ENCODE measurements around the gene TGM3. TPM values are rescaled to one million over a fixed set of nuclear protein-coding genes. Genes with fewer than 3 reads are reported as not detected.

TGM3 gene
- total RNA-seq, 2 experiments from 2014 or later, result not detected

DNA sequence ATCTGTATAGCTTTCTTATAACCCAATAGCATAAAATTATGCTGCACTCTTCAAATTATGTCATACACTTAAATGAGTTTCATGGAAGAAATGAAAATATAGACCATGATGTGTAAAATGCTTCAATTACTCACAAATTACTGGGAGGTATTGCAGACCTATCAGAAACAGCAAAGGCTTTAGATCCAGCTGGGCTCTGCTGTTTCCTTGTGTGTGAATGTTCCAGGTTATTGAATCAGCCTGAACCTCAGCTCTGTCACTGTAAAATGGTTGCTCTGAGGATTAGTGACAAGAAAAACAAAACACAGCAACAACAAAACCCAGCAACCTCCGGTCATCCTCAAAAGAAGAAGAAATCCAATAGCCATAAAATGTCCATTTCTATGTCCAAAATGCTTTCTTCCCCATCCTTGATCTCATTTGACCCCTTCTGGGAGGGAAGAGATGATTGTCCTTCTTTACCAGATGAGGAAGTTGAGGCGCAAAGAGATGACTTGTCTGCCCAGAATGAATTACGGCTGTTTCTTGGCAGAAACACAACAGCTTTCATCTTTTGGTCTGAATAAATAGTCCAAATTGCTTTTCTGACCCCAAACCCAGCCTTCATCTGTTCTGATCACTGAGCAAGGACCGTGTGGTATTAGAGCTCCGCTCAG is 42.7 kb downstream of the TGM3 start:
- Mint-ChIP-seq H3K4me3 (no peak overlapping the region), H3K4me1 (no peaks in the 10 kb centered on the region), H3K9me3 (no peaks in the 10 kb centered on the region), H3K27ac (no peak overlapping the region), H3K36me3 (ENCODE audit: low read depth) (no peaks in the 10 kb centered on the region), H3K27me3 (no peaks in the 10 kb centered on the region)
- ChIA-PET POLR2A (no interaction called here), CTCF (no interaction called here)
- no peak for DNase-seq

GRCh38 chr20:2340136-2340535 is 44.3 kb downstream of the TGM3 start:
- POLR2A ChIA-PET, result no interaction called here
- Mint-ChIP-seq H3K27me3 (no peaks in the 10 kb centered on the region), H3K4me3 (no peak overlapping the region), H3K27ac (no peak overlapping the region), H3K4me1 (no peaks in the 10 kb centered on the region), H3K36me3 (ENCODE audit: low read depth) (no peaks in the 10 kb centered on the region), H3K9me3 (no peaks in the 10 kb centered on the region)
- no peak for DNase-seq
- CTCF ChIA-PET, result no interaction called here

DNA sequence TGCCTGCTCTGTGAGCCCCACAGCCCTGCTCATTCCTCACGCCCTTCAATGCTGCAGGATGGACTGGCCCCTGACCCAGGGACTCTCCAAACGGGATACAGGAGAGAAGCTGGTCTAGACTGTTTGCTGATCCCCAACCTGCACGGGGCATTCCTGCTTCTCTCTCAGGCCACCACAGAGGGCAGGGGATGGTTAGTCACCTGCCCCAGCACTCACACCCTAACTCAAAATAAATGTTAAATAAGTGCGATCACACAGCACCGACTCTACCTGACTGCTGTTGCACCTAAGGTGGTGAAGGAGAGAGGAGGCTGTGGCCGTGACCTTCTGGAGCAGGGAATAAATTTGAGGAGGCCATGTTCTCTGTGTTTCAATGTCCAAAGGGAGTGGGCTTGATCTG is 45.0 kb downstream of the TGM3 start:
- Mint-ChIP-seq H3K27me3 (no peaks in the 10 kb centered on the region), H3K27ac (no peak overlapping the region), H3K9me3 (no peaks in the 10 kb centered on the region), H3K4me1 (no peaks in the 10 kb centered on the region), H3K36me3 (ENCODE audit: low read depth) (no peaks in the 10 kb centered on the region), H3K4me3 (no peak overlapping the region)
- no peak for DNase-seq
- CTCF ChIA-PET, result no interaction called here
- POLR2A ChIA-PET, result no interaction called here

DNA sequence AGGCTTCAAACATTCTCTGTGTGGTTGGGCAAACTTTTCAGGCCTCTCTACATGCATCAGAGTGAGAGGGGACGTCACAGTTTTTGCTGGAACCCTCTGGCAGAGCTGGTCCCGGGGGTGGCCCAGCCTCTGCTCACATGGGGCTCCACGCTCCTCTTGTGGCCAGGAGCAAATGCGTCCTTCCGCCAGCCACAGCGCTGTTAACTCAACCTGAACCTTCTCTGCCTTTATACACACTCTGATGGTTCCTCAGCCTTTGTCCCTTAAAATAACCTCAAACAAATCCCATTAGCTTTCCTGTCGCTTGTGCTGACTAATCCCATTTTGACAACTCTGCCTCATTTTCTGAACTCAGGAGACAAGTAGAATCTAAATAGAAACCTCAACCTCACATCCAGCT is 45.5 kb downstream of the TGM3 start:
- ChIA-PET POLR2A (interaction anchor here (0.5 kb wide), 1 partner anchor 117 kb away, joined by 5 read pairs; no protein-coding TSS in a partner anchor), CTCF (no interaction called here)
- Mint-ChIP-seq H3K36me3 (ENCODE audit: low read depth) (no peaks in the 10 kb centered on the region), H3K27ac (no peak overlapping the region), H3K9me3 (no peaks in the 10 kb centered on the region), H3K4me3 (no peak overlapping the region), H3K27me3 (peaks cover 2% of the 10 kb centered on the region), H3K4me1 (no peaks in the 10 kb centered on the region)
- DNase-seq, result no peak

GRCh38 chr20:2342243-2342642 is 46.4 kb downstream of the TGM3 start:
- no peak overlapping the region for H3K27ac Mint-ChIP-seq
- CTCF ChIA-PET, result no interaction called here
- no peak overlapping the region for H3K4me3 Mint-ChIP-seq

GRCh38 chr20:2346188-2346587 is 50.4 kb downstream of the TGM3 start:
- Mint-ChIP-seq H3K9me3 (peaks cover 3% of the 10 kb centered on the region), H3K36me3 (ENCODE audit: low read depth) (no peaks in the 10 kb centered on the region), H3K4me3 (no peak overlapping the region), H3K27me3 (peaks cover 16% of the 10 kb centered on the region), H3K4me1 (no peaks in the 10 kb centered on the region), H3K27ac (no peak overlapping the region)
- POLR2A ChIA-PET, result no interaction called here
- CTCF ChIA-PET, result no interaction called here
- no peak for DNase-seq

More at GRCh38 chr20:2342243-2342642, 46.4 kb downstream of the TGM3 start:
- Mint-ChIP-seq H3K9me3 (peaks cover 1% of the 10 kb centered on the region), H3K4me1 (no peaks in the 10 kb centered on the region), H3K27me3 (peaks cover 3% of the 10 kb centered on the region), H3K36me3 (ENCODE audit: low read depth) (no peaks in the 10 kb centered on the region)
- POLR2A ChIA-PET, result no interaction called here
- no peak for DNase-seq

DNA sequence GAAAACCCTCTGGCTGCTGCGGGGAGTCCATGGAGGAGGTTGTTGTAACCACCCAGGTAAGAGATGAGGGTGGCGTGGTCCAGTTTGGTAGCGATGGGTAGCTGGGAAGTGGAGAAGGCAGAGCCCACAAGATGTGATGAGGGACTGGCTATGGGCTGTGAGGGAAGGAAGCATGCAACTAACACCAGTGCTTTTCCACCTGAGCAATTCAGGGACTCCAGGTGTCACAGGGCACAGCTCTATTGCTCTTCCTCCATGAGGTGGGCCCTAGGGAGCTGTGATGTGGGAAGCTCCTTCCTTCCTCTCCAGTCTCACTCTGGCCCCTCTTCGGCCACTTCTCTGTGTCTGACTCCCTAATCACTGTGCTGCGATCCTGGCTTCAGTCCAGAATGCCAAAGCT is 52.5 kb downstream of the TGM3 start:
- H3K27ac Mint-ChIP-seq, result no peak overlapping the region
- no peaks in the 10 kb centered on the region for H3K36me3 Mint-ChIP-seq (ENCODE audit: low read depth)
- H3K27me3 Mint-ChIP-seq, result peaks cover 22% of the 10 kb centered on the region
- peaks cover 3% of the 10 kb centered on the region for H3K9me3 Mint-ChIP-seq
- CTCF ChIA-PET, result no interaction called here
- POLR2A ChIA-PET, result no interaction called here
- no peak overlapping the region for H3K4me3 Mint-ChIP-seq
- H3K4me1 Mint-ChIP-seq, result peaks cover 6% of the 10 kb centered on the region
- DNase-seq, result no peak

GRCh38 chr20:2349801-2350200 is 54.0 kb downstream of the TGM3 start:
- Mint-ChIP-seq H3K27ac (no peak overlapping the region), H3K9me3 (peaks cover 3% of the 10 kb centered on the region), H3K4me1 (peaks cover 6% of the 10 kb centered on the region), H3K36me3 (ENCODE audit: low read depth) (no peaks in the 10 kb centered on the region), H3K4me3 (no peak overlapping the region), H3K27me3 (peaks cover 34% of the 10 kb centered on the region)
- DNase-seq, result no peak
- ChIA-PET POLR2A (no interaction called here), CTCF (no interaction called here)

DNA sequence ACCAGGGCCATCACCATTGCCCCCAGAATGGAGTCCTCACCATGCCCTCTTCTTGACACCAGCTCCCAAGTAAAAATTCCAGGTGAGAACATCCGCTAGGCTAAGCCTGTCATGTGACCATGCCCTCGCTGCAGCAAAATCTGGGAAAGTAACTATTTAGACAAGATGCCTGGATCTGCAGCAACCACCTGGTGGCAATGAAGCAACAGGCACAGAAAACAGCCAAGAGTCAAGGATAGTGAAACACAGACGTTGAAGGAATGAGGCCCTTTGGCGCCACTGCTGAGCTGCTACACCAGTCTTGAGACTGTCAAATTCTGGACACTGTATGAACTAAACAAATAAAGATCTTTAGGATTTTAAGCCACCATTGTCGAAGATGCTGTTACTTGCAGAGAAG is 54.8 kb downstream of the TGM3 start:
- POLR2A ChIA-PET, result no interaction called here
- peaks cover 6% of the 10 kb centered on the region for H3K4me1 Mint-ChIP-seq

DNA sequence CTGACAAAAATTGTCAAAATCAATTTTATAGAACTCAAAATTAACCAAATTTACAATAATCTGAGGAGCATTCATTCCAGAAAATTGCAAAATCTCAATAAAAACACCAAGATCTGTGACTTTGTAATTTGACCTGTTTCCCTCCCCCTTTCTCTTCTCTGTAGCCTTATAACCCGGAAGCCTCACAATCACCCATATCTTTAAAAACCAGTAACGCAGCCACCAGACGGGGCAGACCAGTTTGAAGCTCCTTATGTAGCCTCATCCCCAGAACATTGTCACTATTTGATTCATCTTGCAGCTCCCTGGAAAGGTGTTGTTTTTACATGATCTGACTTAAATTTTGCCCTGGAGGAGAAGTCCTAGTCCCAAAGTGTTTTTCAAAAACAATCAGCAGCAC is 57.4 kb downstream of the TGM3 start:
- no peaks in the 10 kb centered on the region for H3K36me3 Mint-ChIP-seq (ENCODE audit: low read depth)
- no peaks in the 10 kb centered on the region for H3K9me3 Mint-ChIP-seq
- ChIA-PET CTCF (no interaction called here), POLR2A (no interaction called here)
- DNase-seq, result no peak
- no peak overlapping the region for H3K4me3 Mint-ChIP-seq
- peaks cover 6% of the 10 kb centered on the region for H3K4me1 Mint-ChIP-seq
- H3K27ac Mint-ChIP-seq, result no peak overlapping the region
- H3K27me3 Mint-ChIP-seq, result peaks cover 44% of the 10 kb centered on the region

More for the DNA sequence above, 54.8 kb downstream of the TGM3 start:
- Mint-ChIP-seq H3K36me3 (ENCODE audit: low read depth) (no peaks in the 10 kb centered on the region), H3K9me3 (peaks cover 3% of the 10 kb centered on the region), H3K4me3 (no peak overlapping the region), H3K27ac (no peak overlapping the region), H3K27me3 (peaks cover 42% of the 10 kb centered on the region)
- DNase-seq, result no peak
- CTCF ChIA-PET, result no interaction called here

GRCh38 chr20:2357114-2357513 is 61.3 kb downstream of the TGM3 start:
- CTCF ChIA-PET, result no interaction called here
- H3K4me3 Mint-ChIP-seq, result no peak overlapping the region
- no peak overlapping the region for H3K27ac Mint-ChIP-seq
- no peak for DNase-seq
- H3K9me3 Mint-ChIP-seq, result peaks cover 9% of the 10 kb centered on the region
- H3K27me3 Mint-ChIP-seq, result peaks cover 63% of the 10 kb centered on the region
- H3K36me3 Mint-ChIP-seq (ENCODE audit: low read depth), result no peaks in the 10 kb centered on the region
- POLR2A ChIA-PET, result no interaction called here
- peaks cover 3% of the 10 kb centered on the region for H3K4me1 Mint-ChIP-seq

DNA sequence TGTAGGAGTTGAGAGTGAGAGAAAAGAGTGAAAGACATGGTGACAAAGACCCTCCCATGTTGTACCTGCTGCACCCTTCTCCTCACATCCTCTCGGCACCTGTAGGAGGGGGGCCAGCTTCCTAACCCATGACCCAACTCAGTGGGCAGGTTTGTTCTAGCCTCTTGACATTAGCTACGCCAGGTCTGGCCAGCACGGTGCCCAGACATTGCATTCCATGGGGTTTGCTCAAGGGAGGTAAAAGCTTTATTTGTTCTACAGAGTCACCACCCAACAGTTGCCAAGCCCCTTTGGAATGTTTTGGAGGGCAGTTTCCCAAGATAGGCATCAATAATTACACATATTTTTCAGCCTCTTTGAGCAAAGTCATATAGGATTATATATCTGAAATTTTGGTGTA is 62.2 kb downstream of the TGM3 start:
- Mint-ChIP-seq H3K36me3 (ENCODE audit: low read depth) (no peaks in the 10 kb centered on the region), H3K27me3 (peaks cover 62% of the 10 kb centered on the region), H3K27ac (no peak overlapping the region), H3K4me1 (no peaks in the 10 kb centered on the region), H3K4me3 (no peak overlapping the region), H3K9me3 (peaks cover 9% of the 10 kb centered on the region)
- no peak for DNase-seq
- CTCF ChIA-PET, result no interaction called here
- POLR2A ChIA-PET, result no interaction called here

DNA sequence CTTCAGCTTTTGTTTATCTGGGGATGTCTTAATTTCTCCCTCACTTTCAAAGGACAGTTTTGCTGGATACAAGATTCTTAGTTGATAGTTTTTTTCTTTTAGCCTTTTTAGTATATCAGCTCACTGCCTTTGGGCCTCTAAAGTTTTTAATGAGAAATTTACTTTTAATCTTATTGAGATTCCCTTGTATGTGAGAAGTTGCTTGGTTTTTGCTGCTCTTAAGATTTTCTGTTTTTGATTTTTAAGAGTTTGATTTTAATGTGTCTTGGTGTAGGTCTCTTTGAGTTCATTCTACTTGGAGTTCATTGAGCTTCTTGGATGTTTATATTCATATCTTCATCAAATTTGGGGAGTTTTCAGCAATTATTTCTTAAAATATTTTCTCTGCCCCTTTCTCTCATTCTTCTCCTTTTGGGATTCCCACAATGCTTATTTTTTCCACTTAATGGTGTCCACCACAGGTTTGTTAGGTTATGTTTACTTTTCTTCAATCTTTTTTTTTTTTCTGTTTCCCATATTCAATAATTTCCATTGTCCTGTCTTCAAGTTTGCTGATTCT is 65.3 kb downstream of the TGM3 start:
- Mint-ChIP-seq H3K27me3 (peaks cover 46% of the 10 kb centered on the region), H3K4me1 (no peaks in the 10 kb centered on the region), H3K4me3 (no peak overlapping the region), H3K9me3 (peaks cover 9% of the 10 kb centered on the region), H3K36me3 (ENCODE audit: low read depth) (no peaks in the 10 kb centered on the region), H3K27ac (no peak overlapping the region)
- no peak for DNase-seq
- POLR2A ChIA-PET, result no interaction called here
- CTCF ChIA-PET, result no interaction called here

DNA sequence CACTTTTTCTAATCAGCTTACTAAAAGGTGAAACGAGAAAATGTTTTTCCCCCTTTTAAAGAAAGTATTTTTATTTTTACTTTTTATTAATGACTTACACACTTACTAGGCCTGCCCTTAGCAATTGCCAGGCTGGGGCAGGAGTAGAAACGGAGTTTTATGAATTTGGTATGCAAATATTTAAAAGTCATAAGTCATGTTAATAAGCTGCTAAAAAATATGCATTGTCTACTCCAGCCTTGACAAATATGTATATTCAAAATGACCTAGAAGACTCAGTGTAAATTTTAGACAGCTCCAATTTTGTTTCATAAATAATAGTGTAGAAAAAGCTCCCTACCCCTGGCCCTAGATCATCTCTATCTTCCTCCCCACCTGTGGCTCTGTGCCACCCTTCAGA is 67.4 kb downstream of the TGM3 start:
- CTCF ChIA-PET, result interaction anchor here (1.4 kb wide), 1 partner anchor 9 kb away, joined by 3 read pairs; no protein-coding TSS in a partner anchor

More for the DNA sequence above, 67.4 kb downstream of the TGM3 start:
- Mint-ChIP-seq H3K27me3 (peaks cover 49% of the 10 kb centered on the region), H3K27ac (no peak overlapping the region), H3K36me3 (ENCODE audit: low read depth) (no peaks in the 10 kb centered on the region), H3K4me1 (no peaks in the 10 kb centered on the region), H3K4me3 (no peak overlapping the region), H3K9me3 (peaks cover 9% of the 10 kb centered on the region)
- POLR2A ChIA-PET, result no interaction called here
- no peak for DNase-seq
